Esophagus muscularis mucosa (tissue), 3 donors: ENCODE results near the gene SMCO4.

ENCODE experiments used
- CTCF ChIP-seq, 3 experiments: fragments of 200-600 bp in 2 of 3; fragments of 450-650 bp in 1 of 3; sonication (generic) in 2 of 3; IDR thresholded peaks; one replicate each; pipeline ENCODE4 v1.5.1; 2017 to 2019; ENCODE audit warnings: antibody characterized with exemption in 3 of 3, mild to moderate bottlenecking in 2 of 3, moderate library complexity in 1 of 3
- POLR2A ChIP-seq: fragments of 450-650 bp; IDR thresholded peaks from one replicate; pipeline ENCODE4 v1.6.1; 2017; ENCODE audit warnings: antibody characterized with exemption, moderate library complexity, mild to moderate bottlenecking, low read depth

- no peak for TF ChIP-seq CTCF (IDR thresholded peaks at IDR 0.05)
- TF ChIP-seq POLR2A: no peak
Measured at GRCh38 chr11:93540337-93540736, 2.9 kb downstream of the SMCO4 start.
